GM21390 (cell line): Measurements from ENCODE around the gene AWAT1.
"Not testable (repeated sequence)": the region's sequence is repeated elsewhere in the genome, so short reads cannot be mapped to it uniquely, and the experiment has no call there.

Experiments used
- ATAC-seq: cut with Tn5 transposase; IDR thresholded peaks from one replicate; pipeline ENCODE4 v1.9.1; 2021; ENCODE audit not compliant: unreplicated experiment

AWAT1 gene

DNA sequence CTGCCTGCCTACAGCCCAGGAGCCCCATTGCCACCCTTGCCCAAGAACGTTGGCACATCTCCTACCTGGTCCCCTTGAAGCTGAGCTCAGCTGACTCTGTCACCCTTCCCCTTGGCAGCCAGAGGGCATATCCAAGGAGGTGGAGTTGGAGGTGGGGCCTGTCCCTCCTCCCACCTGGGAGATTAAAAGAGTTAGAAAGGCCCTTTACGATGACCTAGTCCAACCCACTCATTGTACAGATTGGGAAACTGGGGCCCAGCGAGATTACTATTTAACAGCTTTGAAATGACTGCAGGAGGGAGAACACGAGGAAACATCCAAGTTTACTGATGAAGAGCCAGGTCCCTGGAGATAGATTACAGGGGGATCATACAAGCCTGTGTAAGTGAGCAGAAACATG lies 25.6 kb downstream of the AWAT1 start, which contains the start of gene P2RY4:
Gene P2RY4, minus strand, starts transcription at position 101 of the 400 bp plus-strand sequence. CDS start 580 bp downstream, outside the sequence.
- no peak for ATAC-seq

DNA sequence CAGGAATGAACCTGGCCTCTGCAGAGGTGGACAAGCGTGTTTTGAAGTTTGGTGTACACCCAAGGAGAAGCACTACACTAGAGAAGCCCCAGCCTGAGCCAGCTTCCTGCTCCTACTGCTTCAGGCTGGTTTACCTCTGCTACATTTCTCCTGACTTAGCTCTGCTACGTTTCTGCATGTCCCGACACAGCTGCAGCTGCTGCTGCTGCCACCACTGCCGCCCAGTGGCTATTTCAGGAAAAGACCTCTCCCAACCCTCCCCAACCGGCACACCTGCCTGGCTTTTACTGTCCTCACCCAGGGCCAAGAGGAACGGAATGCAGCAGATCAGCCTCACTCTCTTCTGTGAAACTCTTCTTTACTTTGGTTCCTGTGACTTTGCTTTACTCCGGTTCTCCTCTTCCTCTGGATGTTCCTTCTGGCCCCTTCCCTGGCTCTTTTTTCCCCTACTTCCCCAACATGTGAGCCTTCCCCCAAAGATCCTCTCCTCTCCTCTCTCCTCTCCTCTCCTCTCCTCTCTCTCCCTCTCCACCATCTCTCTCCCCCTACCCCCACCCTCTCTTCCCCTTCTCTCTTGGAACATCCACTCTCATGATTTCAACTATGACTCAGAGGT lies 28.6 kb downstream of the AWAT1 start:
- no peak for ATAC-seq

DNA sequence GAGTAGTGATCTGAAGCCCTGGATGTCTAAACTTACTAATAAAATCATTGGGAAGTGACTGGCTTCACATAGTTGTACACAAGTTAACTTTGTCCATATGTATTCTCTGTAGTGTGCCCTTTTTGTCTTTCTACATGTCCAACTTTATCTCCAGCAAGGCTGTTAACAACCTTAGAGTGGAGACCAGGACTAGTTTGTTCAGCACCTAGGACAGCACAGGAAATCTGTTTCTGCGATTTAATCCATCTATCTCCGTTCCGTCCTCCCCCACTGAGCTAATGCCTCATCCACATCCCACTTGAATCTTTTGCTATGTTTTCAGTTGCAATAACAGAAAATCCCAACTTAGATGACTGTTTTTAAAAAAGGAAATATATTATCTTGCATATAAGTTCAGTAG lies 30.3 kb downstream of the AWAT1 start:
- no peak for ATAC-seq

DNA sequence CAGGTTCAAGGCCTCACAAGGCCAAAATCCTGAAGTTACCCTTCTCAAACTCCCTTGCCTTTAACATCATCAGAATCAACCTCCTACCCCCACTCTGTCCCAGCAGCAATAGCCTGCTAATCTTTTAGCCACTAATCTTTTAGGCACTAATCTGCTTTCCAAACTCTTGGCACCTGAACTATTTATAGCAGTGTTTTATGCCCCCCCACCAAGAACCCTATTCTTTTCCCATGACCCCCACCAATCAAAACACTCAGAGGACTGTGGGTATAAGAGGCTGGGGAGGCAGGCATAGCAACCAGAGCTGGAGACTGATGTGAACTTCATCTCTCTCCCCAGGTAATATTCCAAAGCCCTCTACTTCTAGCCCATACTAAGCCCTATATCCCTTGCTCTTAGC lies 33.6 kb downstream of the AWAT1 start, which contains the start of gene ARR3:
Gene ARR3, plus strand, starts transcription at position 301 of the 400 bp plus-strand sequence. CDS start 1,052 bp downstream, outside the sequence.
- no peak for ATAC-seq

DNA sequence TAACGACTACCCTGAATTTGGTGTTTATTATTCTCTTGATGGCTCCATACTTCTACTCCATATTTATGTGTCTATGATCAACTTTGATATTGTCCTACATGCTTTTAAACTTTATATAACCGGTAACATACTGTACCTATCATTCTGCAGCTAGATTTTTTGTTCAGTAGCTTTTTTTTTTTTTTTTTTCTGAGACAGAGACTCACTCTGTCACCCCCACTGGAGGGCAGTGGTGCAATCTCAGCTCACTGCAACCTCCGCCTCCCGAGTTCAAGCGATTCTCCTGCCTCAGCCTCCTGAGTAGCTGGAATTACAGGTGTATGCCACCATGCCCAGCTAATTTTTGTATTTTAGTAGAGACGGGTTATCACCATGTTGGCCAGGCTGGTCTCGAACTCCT lies 39.6 kb downstream of the AWAT1 start:
- ATAC-seq = not testable (repeated sequence)

DNA sequence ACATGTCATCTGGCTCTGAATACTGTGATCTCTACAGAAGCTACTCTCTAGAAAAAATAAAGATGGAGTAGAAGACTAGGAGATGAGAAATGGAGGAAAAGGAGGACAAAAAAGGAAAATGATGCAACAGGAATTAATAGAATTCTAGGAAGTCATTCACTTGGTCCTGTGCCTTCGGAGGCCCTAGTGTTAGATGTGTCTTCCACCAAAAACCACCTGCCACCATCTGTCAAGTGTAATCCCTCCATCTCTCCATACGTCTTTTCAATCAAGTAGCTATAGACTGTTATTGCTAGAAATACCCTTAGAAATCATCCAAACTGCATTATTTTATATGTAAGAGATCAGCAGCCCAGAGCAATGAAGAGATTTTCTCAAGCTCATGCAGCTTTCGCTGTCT lies 44.6 kb downstream of the AWAT1 start:
- no peak for ATAC-seq

DNA sequence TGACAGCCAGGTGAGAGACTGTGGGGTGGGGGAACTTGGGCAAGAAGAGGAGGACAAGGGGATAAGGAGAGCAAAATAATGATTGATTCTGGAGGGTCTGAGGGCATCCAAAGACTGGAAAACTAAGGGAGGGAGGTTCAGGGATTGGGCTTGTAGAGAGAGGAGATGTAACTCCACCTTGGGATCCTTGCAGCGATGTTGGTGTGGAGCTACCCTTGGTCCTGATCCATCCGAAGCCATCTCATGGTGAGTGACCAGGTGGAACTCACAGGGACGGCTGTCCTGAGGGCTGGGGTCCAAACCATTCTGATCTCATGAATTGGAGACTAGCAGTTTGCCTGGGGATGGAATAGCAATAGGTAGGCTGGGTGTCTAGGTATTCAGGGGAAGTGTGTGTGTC lies 46.1 kb downstream of the AWAT1 start:
- no peak for ATAC-seq

DNA sequence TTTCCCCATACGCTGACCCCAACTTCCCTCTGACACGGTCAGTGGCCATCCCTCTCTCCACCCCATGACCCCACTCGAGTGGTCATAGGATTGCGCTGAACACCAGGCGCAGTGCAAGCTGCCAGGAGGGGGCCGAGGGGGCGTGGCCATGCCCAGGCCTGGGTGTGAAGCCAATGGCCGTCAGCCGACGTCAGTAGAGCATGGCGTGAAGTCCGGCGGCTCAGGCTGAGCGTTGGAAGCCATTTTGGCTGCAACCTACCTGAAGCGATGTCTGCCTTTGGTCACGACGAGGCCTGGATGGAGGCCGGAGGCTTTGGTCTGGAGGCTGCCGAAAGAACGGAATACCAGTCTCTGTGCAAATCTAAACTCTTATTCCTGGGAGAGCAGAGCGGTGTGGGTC lies 47.5 kb downstream of the AWAT1 start, which contains the start of gene RAB41:
Gene RAB41, plus strand, starts transcription at position 222 of the 400 bp plus-strand sequence. Its CDS starts 46 bp downstream, at position 268.
- no peak for ATAC-seq

DNA sequence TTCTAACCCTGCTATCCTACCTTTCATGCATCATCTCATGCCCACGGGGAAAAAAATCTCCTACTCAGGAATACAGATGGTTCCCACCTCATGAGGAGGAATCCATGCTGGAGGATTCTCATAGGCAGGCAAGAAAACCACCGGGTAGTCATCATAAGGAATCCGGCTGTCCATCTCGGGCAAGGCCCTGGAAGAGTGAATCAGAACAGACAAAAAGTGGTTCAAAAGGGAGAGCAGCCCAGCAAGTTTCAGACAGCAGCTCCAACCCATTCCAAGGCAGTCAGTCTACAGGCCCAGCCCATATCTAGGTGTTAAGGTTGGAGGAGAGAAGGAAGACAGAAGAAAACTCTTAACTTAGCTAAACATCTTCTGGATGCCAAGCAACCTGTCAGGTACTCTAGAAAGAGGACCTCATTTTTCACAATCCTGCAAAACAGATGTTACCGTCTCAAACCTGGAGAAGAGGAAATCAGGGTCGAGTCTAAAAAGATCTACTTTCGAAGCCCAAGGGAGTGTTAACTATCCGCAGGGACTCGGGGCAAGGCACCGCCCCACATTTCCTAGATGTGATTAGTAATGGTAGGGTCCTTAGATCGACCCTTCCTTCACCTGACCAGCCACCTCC lies 54.8 kb downstream of the AWAT1 start:
- no peak for ATAC-seq
